Upper lobe of left lung (tissue), 6 donors: ENCODE data around the gene GABBR2. TPM values are rescaled to one million over a fixed set of nuclear protein-coding genes. Genes with fewer than 3 reads are reported as not detected.

Source experiments
- ATAC-seq, 2 donors: fragments of 200-7000 bp; cut with Tn5 transposase; one replicate each; pipeline ENCODE4 v1.9.1; 2022; ENCODE audit warnings: mild to moderate bottlenecking in 2 of 2, moderate library complexity in 2 of 2; ENCODE audit not compliant: low FRiP score in 2 of 2
- DNase-seq, 2 donors: peaks; one replicate each; pipeline ENCODE4 v3.0.0-alpha.2; 2019 to 2020
- H3K27ac ChIP-seq, 4 donors: fragments of 200-600 bp; sonication (generic); one replicate each; pipeline ENCODE4 v1.5.1; 2016 to 2019
- H3K27me3 ChIP-seq, 4 donors: fragments of 200-600 bp; sonication (generic); one replicate each; pipeline ENCODE4 v1.5.1; 2017 to 2019
- H3K36me3 ChIP-seq, 4 donors: fragments of 200-600 bp; sonication (generic); one replicate each; pipeline ENCODE4 v1.5.1; 2016 to 2019
- H3K4me1 ChIP-seq, 4 donors: fragments of 200-600 bp; sonication (generic); one replicate each; pipeline ENCODE4 v1.5.1; 2018 to 2019
- H3K4me3 ChIP-seq, 4 donors: fragments of 200-600 bp; sonication (generic); one replicate each; pipeline ENCODE4 v1.5.1; 2017 to 2019; ENCODE audit warnings: mild to moderate bottlenecking in 2 of 4, moderate library complexity in 1 of 4
- H3K9me3 ChIP-seq, 4 donors: fragments of 200-600 bp; sonication (generic); one replicate each; pipeline ENCODE4 v1.5.1; 2018 to 2019
- EP300 ChIP-seq, 4 donors: sonication (generic); formaldehyde crosslinking; IDR thresholded peaks; one replicate each; pipeline ENCODE4 v1.5.1; 2017; ENCODE audit warnings: antibody characterized with exemption in 4 of 4, control low read depth in 2 of 4
- POLR2A ChIP-seq, 4 donors: fragments of 450-650 bp; IDR thresholded peaks; one replicate each; pipeline ENCODE4 v1.5.1; 2016 to 2017; ENCODE audit warnings: antibody characterized with exemption in 4 of 4, mild to moderate bottlenecking in 2 of 4
- POLR2AphosphoS5 ChIP-seq, 2 donors: sonication (generic); formaldehyde crosslinking; IDR thresholded peaks; one replicate each; pipeline ENCODE4 v1.5.1; 2017; ENCODE audit warnings: antibody characterized with exemption in 2 of 2
- WGBS, 2 donors: methylation state at CpG; one replicate each; pipeline ENCODE4 v1.1.5; 2017 to 2018; 5-methylcytosine and 5-hydroxymethylcytosine counted together
- total RNA-seq, 6 donors: library from RNA; depleted of rRNA in 4 of 6; stranded (reverse); fragments of >200 nt in 4 of 6; gene quantifications; one replicate each; pipeline versions ENCODE4 v1.1.0 to v1.2.1, GENCODE V29; 2016 to 2021
- TF ChIP-seq, protein P1 (sequence below), 6 experiments: fragments of 450-650 bp in 4 of 6; fragments of 200-600 bp in 2 of 6; sonication (generic) in 2 of 6; IDR thresholded peaks; one replicate each; pipeline ENCODE4 v1.5.1; 2016 to 2019; ENCODE audit warnings: antibody characterized with exemption in 6 of 6
- donor health status: DM: no; HTN: no; CAD: no; lungs with moderate emphysema.
- donor health status: DM: no; HTN: yes; CAD: no; lungs with severe emphysema.

GABBR2 gene
- total RNA-seq, 6 donors from 2014 or later = 0.15 to 1.00 (median 0.81) TPM; not detected in 1

DNA sequence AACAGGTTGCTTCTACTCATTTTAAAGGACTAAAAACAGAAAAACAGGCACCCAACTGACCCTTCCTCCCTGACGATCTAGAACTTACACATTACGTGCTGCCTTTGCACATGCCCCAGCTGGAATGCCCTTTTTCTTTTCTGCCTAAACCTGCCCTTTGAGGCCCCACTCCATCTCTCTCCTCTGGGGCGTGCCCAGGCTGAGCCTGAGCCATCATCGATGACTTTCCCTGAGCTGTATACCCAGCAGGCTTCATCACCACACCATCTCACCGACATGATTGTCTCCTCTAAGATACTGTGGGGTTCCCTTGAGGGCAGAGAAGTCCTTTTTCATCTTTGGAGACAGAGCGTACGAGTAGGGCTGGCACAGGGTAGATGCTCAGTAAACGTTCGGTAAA is 24.1 kb upstream of the GABBR2 start:
- TF ChIP-seq POLR2AphosphoS5 (IDR thresholded peaks at IDR 0.05) (no peak), POLR2A (IDR thresholded peaks at IDR 0.05) (no peak), EP300 (IDR thresholded peaks at IDR 0.05) (no peak)
- TF ChIP-seq, protein P1, sequence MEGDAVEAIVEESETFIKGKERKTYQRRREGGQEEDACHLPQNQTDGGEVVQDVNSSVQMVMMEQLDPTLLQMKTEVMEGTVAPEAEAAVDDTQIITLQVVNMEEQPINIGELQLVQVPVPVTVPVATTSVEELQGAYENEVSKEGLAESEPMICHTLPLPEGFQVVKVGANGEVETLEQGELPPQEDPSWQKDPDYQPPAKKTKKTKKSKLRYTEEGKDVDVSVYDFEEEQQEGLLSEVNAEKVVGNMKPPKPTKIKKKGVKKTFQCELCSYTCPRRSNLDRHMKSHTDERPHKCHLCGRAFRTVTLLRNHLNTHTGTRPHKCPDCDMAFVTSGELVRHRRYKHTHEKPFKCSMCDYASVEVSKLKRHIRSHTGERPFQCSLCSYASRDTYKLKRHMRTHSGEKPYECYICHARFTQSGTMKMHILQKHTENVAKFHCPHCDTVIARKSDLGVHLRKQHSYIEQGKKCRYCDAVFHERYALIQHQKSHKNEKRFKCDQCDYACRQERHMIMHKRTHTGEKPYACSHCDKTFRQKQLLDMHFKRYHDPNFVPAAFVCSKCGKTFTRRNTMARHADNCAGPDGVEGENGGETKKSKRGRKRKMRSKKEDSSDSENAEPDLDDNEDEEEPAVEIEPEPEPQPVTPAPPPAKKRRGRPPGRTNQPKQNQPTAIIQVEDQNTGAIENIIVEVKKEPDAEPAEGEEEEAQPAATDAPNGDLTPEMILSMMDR (IDR thresholded peaks at IDR 0.05) = no peak
- peaks cover 0 to 31% (median 17%) of the 10 kb centered on the region in 4 donors for H3K36me3 ChIP-seq
- DNase-seq (no peak), ATAC-seq (no peak)
- no peaks in the 10 kb centered on the region for H3K9me3 ChIP-seq
- no peak overlapping the region for H3K4me3 ChIP-seq
- H3K4me1 ChIP-seq = no peaks in the 10 kb centered on the region
- 87 to 94% methylated on average over 9 of the region's 9 CpGs for WGBS, 2 donors
- no peaks in the 10 kb centered on the region for H3K27me3 ChIP-seq
- H3K27ac ChIP-seq = no peak overlapping the region

GRCh38 chr9:98732091-98732490 is 23.4 kb upstream of the GABBR2 start:
- H3K27ac ChIP-seq = no peak overlapping the region
- TF ChIP-seq EP300 (IDR thresholded peaks at IDR 0.05) (no peak), POLR2A (IDR thresholded peaks at IDR 0.05) (no peak), POLR2AphosphoS5 (IDR thresholded peaks at IDR 0.05) (no peak)
- TF ChIP-seq, protein P1 (IDR thresholded peaks at IDR 0.05) = no peak
- no peaks in the 10 kb centered on the region for H3K9me3 ChIP-seq
- WGBS, 2 donors = 83 to 91% methylated on average over 10 of the region's 10 CpGs
- H3K4me1 ChIP-seq = no peaks in the 10 kb centered on the region
- no peak for ATAC-seq
- no peak for DNase-seq
- peaks cover 0 to 31% (median 17%) of the 10 kb centered on the region in 4 donors for H3K36me3 ChIP-seq
- H3K4me3 ChIP-seq = no peak overlapping the region
- H3K27me3 ChIP-seq = no peaks in the 10 kb centered on the region

- Histone ChIP-seq H3K27me3 (no peaks in the 10 kb centered on the region), H3K4me1 (no peaks in the 10 kb centered on the region), H3K4me3 (no peak overlapping the region), H3K27ac (no peak overlapping the region), H3K36me3 (peaks cover 0 to 21% (median 9%) of the 10 kb centered on the region in 4 donors), H3K9me3 (no peaks in the 10 kb centered on the region)
- TF ChIP-seq, protein P1 (IDR thresholded peaks at IDR 0.05) = no peak
- TF ChIP-seq EP300 (IDR thresholded peaks at IDR 0.05) (no peak), POLR2A (IDR thresholded peaks at IDR 0.05) (no peak), POLR2AphosphoS5 (IDR thresholded peaks at IDR 0.05) (no peak)
- ATAC-seq = no peak
- DNase-seq = no peak
- WGBS, 2 donors = 96 to 98% methylated on average over 5 of the region's 5 CpGs
Observed at GRCh38 chr9:98730871-98731270, 22.1 kb upstream of the GABBR2 start.

GRCh38 chr9:98728500-98728899 is 19.8 kb upstream of the GABBR2 start:
- no peaks in the 10 kb centered on the region for H3K36me3 ChIP-seq
- H3K4me1 ChIP-seq = no peaks in the 10 kb centered on the region
- no peak overlapping the region for H3K27ac ChIP-seq
- H3K27me3 ChIP-seq = no peaks in the 10 kb centered on the region
- DNase-seq (no peak), ATAC-seq (peak in 1 of 2 donors; percentile 12)
- no peak for TF ChIP-seq POLR2A (IDR thresholded peaks at IDR 0.05)
- no peak for TF ChIP-seq EP300 (IDR thresholded peaks at IDR 0.05)
- TF ChIP-seq, protein P1 (IDR thresholded peaks at IDR 0.05) = no peak
- TF ChIP-seq POLR2AphosphoS5 (IDR thresholded peaks at IDR 0.05) = no peak
- WGBS, 2 donors = 87 to 89% methylated on average over 7 to 11 of the region's 11 CpGs
- no peak overlapping the region for H3K4me3 ChIP-seq
- peaks cover 0 to 7% (median 2%) of the 10 kb centered on the region in 4 donors for H3K9me3 ChIP-seq

- TF ChIP-seq EP300 (IDR thresholded peaks at IDR 0.05) (no peak), POLR2A (IDR thresholded peaks at IDR 0.05) (no peak), POLR2AphosphoS5 (IDR thresholded peaks at IDR 0.05) (no peak)
- TF ChIP-seq, protein P1 (IDR thresholded peaks at IDR 0.05) = no peak
- H3K27ac ChIP-seq = no peak overlapping the region
Observed at GRCh38 chr9:98727428-98727827, 18.7 kb upstream of the GABBR2 start.

More at GRCh38 chr9:98727428-98727827, 18.7 kb upstream of the GABBR2 start:
- no peak overlapping the region for H3K4me3 ChIP-seq
- H3K27me3 ChIP-seq = no peaks in the 10 kb centered on the region
- 60 to 73% methylated on average over 7 of the region's 7 CpGs for WGBS, 2 donors
- peaks cover 0 to 9% (median 2%) of the 10 kb centered on the region in 4 donors for H3K9me3 ChIP-seq
- ATAC-seq (no peak), DNase-seq (no peak)
- H3K4me1 ChIP-seq = no peaks in the 10 kb centered on the region
- no peaks in the 10 kb centered on the region for H3K36me3 ChIP-seq
